ENCODE measurements around the gene NRROS.

GRCh38 chr3:196695849-196696226 is 56.3 kb downstream of the NRROS start:
- TF ChIP-seq EZH2 (IDR thresholded peaks at IDR 0.05; ENCODE audit: low read length, unreplicated experiment): no peak
- TF ChIP-seq CTCF (conservative IDR thresholded peaks at IDR 0.05; ENCODE audit: low read depth, low read length): no peak
- TF ChIP-seq EZH2phosphoT487 (IDR thresholded peaks at IDR 0.05; ENCODE audit: borderline replicate concordance, low read length): no peak

Data from PC-3 (cell line).